NT2/D1 (cell line): ENCODE data around the gene RNF215.
A peak's percentile ranks its signal among the peaks of the same experiment; 100 is the strongest.

ENCODE experiments used
- DNase-seq: peaks from one replicate; pipeline ENCODE4 v3.0.0-alpha.2; 2011; ENCODE audit warnings: low read depth, low spot score
- H3K27me3 ChIP-seq: 2 replicates; pipeline ENCODE4 v1.6.0; 2011; ENCODE audit warnings: mild to moderate bottlenecking; ENCODE audit not compliant: insufficient read length, insufficient read depth
- H3K36me3 ChIP-seq: 2 replicates; pipeline ENCODE4 v1.6.1; 2011; ENCODE audit warnings: mild to moderate bottlenecking, low read length, mixed read lengths; ENCODE audit not compliant: insufficient read depth, insufficient read length
- H3K4me1 ChIP-seq: 2 replicates; pipeline ENCODE4 v1.5.1; 2011; ENCODE audit not compliant: insufficient read depth, insufficient read length
- H3K4me3 ChIP-seq: 2 replicates; pipeline ENCODE4 v1.5.1; 2011; ENCODE audit warnings: low read depth; ENCODE audit not compliant: insufficient read length
- H3K9ac ChIP-seq: 2 replicates; pipeline ENCODE4 v1.6.0; 2011; ENCODE audit warnings: low read depth; ENCODE audit not compliant: insufficient read length
- H3K9me3 ChIP-seq: 2 replicates; pipeline ENCODE4 v1.5.1; 2011; ENCODE audit warnings: mild to moderate bottlenecking, low read length; ENCODE audit not compliant: insufficient read depth
- SUZ12 ChIP-seq: IDR thresholded peaks from 2 replicates; pipeline ENCODE4 v1.6.1; 2011; ENCODE audit not compliant: insufficient read length, insufficient read depth; ENCODE audit errors: extremely low read depth
- YY1 ChIP-seq: IDR thresholded peaks from 2 replicates; pipeline ENCODE4 v1.6.1; 2011; ENCODE audit not compliant: insufficient read length, insufficient read depth
- ZNF274 ChIP-seq: IDR thresholded peaks from 2 replicates; pipeline ENCODE4 v1.6.1; 2011; ENCODE audit warnings: mild to moderate bottlenecking, low read depth, low read length

Gene RNF215

GRCh38 chr22:30375312-30375849 lies 11.8 kb downstream of the RNF215 start:
- Histone ChIP-seq H3K27me3 (no peaks in the 10 kb centered on the region), H3K4me3 (no peak overlapping the region), H3K4me1 (peaks cover 4% of the 10 kb centered on the region), H3K9me3 (no peaks in the 10 kb centered on the region), H3K9ac (no peak overlapping the region), H3K36me3 (peaks cover 33% of the 10 kb centered on the region)
- no peak for DNase-seq
- TF ChIP-seq SUZ12: no peak
- TF ChIP-seq YY1: no peak
- TF ChIP-seq ZNF274: no peak

- no peak for DNase-seq
- Histone ChIP-seq H3K36me3 (peaks cover 20% of the 10 kb centered on the region), H3K4me1 (peaks cover 4% of the 10 kb centered on the region), H3K9me3 (no peaks in the 10 kb centered on the region), H3K9ac (no peak overlapping the region), H3K4me3 (no peak overlapping the region), H3K27me3 (no peaks in the 10 kb centered on the region)
- no peak for TF ChIP-seq YY1
- no peak for TF ChIP-seq ZNF274
- TF ChIP-seq SUZ12: no peak
Observed at GRCh38 chr22:30373331-30374325, 13.6 kb downstream of the RNF215 start.

GRCh38 chr22:30372915-30373314 lies 14.3 kb downstream of the RNF215 start:
- peaks cover 4% of the 10 kb centered on the region for H3K4me1 ChIP-seq
- no peak for TF ChIP-seq SUZ12
- TF ChIP-seq YY1: no peak
- no peak for TF ChIP-seq ZNF274
- no peak overlapping the region for H3K4me3 ChIP-seq
- no peaks in the 10 kb centered on the region for H3K9me3 ChIP-seq
- no peaks in the 10 kb centered on the region for H3K27me3 ChIP-seq
- no peak for DNase-seq
- H3K36me3 ChIP-seq: peaks cover 21% of the 10 kb centered on the region
- no peak overlapping the region for H3K9ac ChIP-seq

DNA sequence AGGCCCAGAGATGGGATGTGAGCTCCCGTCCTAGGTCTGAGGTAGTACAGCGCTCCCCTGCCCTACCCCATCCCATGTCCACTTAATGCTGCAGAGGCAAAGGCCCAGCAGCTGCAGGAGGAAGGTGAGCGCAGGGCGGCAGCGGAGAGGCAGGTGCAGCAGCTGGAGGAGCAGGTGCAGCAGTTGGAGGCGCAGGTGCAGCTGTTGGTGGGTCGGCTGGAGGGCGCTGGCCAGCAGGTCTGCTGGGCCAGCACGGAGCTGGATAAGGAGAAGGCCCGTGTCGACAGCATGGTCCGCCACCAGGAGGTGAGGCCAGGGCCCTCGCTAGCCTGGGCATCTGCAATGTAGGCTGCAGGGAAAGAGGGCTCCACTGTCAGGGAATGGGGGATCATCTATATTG lies 15.2 kb downstream of the RNF215 start:
- H3K9me3 ChIP-seq: no peaks in the 10 kb centered on the region
- no peak for DNase-seq
- H3K9ac ChIP-seq: no peak overlapping the region
- peaks cover 12% of the 10 kb centered on the region for H3K36me3 ChIP-seq
- no peaks in the 10 kb centered on the region for H3K27me3 ChIP-seq
- TF ChIP-seq ZNF274 (no peak), SUZ12 (no peak), YY1 (no peak)
- H3K4me3 ChIP-seq: no peak overlapping the region
- H3K4me1 ChIP-seq: peaks cover 4% of the 10 kb centered on the region

- no peak for TF ChIP-seq YY1
- TF ChIP-seq ZNF274: no peak
- no peak for TF ChIP-seq SUZ12
- Histone ChIP-seq H3K4me1 (peaks cover 4% of the 10 kb centered on the region), H3K9ac (no peak overlapping the region), H3K36me3 (peaks cover 9% of the 10 kb centered on the region), H3K27me3 (no peaks in the 10 kb centered on the region), H3K9me3 (no peaks in the 10 kb centered on the region), H3K4me3 (no peak overlapping the region)
- DNase-seq: no peak
Observed at GRCh38 chr22:30371321-30371720, 15.9 kb downstream of the RNF215 start.

DNA sequence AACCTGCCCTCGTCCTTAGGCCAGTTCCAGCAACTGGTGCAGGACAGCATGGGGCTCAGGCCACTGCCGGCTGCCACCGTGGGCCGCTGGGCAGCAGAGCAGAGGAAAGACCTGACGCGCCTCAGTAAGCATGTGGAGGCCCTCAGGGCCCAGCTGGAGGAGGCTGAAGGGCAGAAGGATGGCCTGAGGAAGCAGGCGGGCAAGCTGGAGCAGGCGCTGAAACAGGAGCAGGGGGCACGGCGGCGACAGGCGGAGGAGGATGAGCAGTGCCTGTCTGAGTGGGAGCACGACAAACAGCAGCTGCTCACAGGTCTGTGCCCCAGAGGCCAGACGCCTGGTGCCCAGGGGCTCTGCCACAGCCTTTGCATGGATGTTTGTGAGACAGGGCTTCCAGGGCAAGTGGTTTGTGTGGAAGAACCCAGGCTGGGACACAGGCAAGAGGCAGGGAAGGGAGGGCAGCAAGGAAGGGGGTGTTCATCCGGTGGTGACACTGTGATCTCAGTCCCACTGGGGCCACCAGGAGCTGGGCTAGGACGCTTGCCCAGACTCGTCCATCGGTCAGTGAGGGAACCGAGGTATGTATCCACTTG lies 16.5 kb downstream of the RNF215 start:
- no peak overlapping the region for H3K9ac ChIP-seq
- TF ChIP-seq SUZ12 (no peak), ZNF274 (no peak), YY1 (no peak)

GRCh38 chr22:30368420-30368819 lies 18.8 kb downstream of the RNF215 start:
- no peak overlapping the region for H3K4me3 ChIP-seq
- H3K9ac ChIP-seq: peak overlapping the region; percentile 10
- TF ChIP-seq YY1: no peak
- no peak for TF ChIP-seq SUZ12
- TF ChIP-seq ZNF274: no peak
- H3K36me3 ChIP-seq: peaks cover 17% of the 10 kb centered on the region
- no peak for DNase-seq
- H3K27me3 ChIP-seq: no peaks in the 10 kb centered on the region
- H3K4me1 ChIP-seq: no peaks in the 10 kb centered on the region
- H3K9me3 ChIP-seq: no peaks in the 10 kb centered on the region

More for the DNA sequence above, 16.5 kb downstream of the RNF215 start:
- H3K36me3 ChIP-seq: peaks cover 12% of the 10 kb centered on the region
- no peak for DNase-seq
- H3K27me3 ChIP-seq: no peaks in the 10 kb centered on the region
- no peaks in the 10 kb centered on the region for H3K9me3 ChIP-seq
- no peak overlapping the region for H3K4me3 ChIP-seq
- peaks cover 4% of the 10 kb centered on the region for H3K4me1 ChIP-seq
